NCI-H1105 (cell line): ENCODE measurements around the gene MZF1.

Experiments
- DNase-seq: peaks from one replicate; lab custom pipeline; 2025; lab: John Stamatoyannopoulos, UW

The MZF1 gene

GRCh38 chr19:58569943-58570670 lies 3.0 kb downstream of the MZF1 start:
- DNase-seq, result no peak

GRCh38 chr19:58569191-58569942 lies 3.8 kb downstream of the MZF1 start:
- DNase-seq, result no peak

GRCh38 chr19:58568453-58569130 lies 4.5 kb downstream of the MZF1 start:
- no peak for DNase-seq

GRCh38 chr19:58566989-58567388 lies 6.1 kb downstream of the MZF1 start:
- no peak for DNase-seq

GRCh38 chr19:58563823-58564222 lies 9.3 kb downstream of the MZF1 start:
- DNase-seq, result no peak

- DNase-seq, result no peak
These were observed 10.0 kb downstream of the MZF1 start for GRCh38 chr19:58563034-58563573.

GRCh38 chr19:58562122-58563033 lies 10.8 kb downstream of the MZF1 start:
- no peak for DNase-seq

GRCh38 chr19:58561373-58562121 lies 11.6 kb downstream of the MZF1 start:
- DNase-seq, result no peak

GRCh38 chr19:58560921-58561320 lies 12.2 kb downstream of the MZF1 start:
- DNase-seq, result no peak

- DNase-seq, result no peak
These were observed 12.9 kb downstream of the MZF1 start for GRCh38 chr19:58560007-58560887.

GRCh38 chr19:58559275-58560006 lies 13.7 kb downstream of the MZF1 start:
- DNase-seq, result no peak

GRCh38 chr19:58558623-58559274 lies 14.4 kb downstream of the MZF1 start:
- DNase-seq, result no peak

GRCh38 chr19:58558066-58558622 lies 15.0 kb downstream of the MZF1 start, which contains the start of gene UBE2M:
Gene UBE2M (minus strand): TSS chr19:58558611. CDS start chr19:58558381, 230 bp downstream.
- no peak for DNase-seq

- no peak for DNase-seq
These were observed 15.7 kb downstream of the MZF1 start for GRCh38 chr19:58557221-58558065.

GRCh38 chr19:58556622-58557220 lies 16.4 kb downstream of the MZF1 start:
- DNase-seq, result no peak

- DNase-seq, result no peak
These were observed 17.1 kb downstream of the MZF1 start for GRCh38 chr19:58555920-58556621.
